ENCODE results near the gene GUCY1A1.

Gene GUCY1A1

DNA sequence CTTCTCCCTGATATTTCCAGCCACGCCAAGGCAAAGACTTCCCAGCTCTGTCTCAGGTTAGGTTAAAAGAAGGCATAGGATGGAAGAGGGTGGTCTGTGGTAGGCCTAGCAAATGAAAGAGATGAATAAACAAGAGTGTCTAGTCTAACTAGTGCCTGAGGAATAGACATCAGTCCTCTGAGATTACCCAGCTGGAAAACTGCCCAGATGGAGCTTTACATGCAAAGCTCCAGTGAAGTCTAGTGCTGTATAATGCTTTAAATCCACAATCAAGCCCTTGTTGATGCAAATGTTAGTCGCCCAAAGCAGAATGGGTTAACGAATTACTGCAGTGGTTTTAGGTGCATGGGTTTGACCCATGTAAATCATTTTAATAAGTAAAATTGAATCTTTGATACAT lies 67.4 kb downstream of the GUCY1A1 start:
- in situ Hi-C loops (cut with MboI; ENCODE audit: low sequenced_read_pairs): no loop called here

DNA sequence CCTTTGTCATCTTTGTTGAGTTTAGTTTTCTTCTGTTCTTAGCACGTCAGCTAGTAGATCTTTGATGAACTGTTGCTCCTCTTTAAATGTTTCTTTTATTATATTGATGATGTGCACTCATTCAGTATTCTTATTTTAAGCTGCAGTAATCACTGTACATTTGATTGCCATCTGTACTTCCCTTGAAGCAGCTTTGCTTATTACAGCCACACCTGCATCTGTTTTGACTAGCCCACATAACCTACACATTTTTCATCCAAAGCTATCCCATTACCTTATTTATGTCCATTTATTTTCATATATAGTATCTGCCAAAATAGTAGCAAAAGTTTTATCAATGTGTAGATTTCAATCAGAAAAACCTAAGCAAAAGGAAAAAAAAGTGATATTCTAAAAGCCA lies 68.3 kb downstream of the GUCY1A1 start:
- in situ Hi-C loops (cut with MboI; ENCODE audit: low sequenced_read_pairs): no loop called here

- in situ Hi-C loops (cut with MboI; ENCODE audit: low sequenced_read_pairs): no loop called here
These were observed 68.8 kb downstream of the GUCY1A1 start for GRCh38 chr4:155735496-155735895.

- in situ Hi-C loops (cut with MboI; ENCODE audit: low sequenced_read_pairs): no loop called here
These were observed 71.9 kb downstream of the GUCY1A1 start for GRCh38 chr4:155738548-155738947.

DNA sequence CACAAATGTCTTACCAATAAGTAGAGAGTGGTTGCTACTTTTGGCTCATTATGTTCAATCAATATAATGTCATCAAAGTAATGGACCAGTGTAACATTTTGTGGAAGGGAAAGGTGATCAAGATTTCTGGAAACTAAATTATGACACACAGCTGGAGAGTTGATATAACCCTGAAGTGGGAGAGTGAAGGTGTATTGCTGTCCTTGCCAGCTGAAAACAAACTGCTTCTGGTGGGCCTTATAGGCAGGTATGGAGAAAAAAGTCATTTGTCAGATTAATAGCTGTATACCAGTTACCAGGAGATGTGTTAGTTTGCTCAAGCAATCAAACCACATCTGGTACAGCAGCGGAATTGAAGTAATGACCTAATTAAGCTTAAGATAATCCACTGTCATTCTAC lies 74.9 kb downstream of the GUCY1A1 start:
- in situ Hi-C loops (cut with MboI; ENCODE audit: low sequenced_read_pairs): no loop called here

DNA sequence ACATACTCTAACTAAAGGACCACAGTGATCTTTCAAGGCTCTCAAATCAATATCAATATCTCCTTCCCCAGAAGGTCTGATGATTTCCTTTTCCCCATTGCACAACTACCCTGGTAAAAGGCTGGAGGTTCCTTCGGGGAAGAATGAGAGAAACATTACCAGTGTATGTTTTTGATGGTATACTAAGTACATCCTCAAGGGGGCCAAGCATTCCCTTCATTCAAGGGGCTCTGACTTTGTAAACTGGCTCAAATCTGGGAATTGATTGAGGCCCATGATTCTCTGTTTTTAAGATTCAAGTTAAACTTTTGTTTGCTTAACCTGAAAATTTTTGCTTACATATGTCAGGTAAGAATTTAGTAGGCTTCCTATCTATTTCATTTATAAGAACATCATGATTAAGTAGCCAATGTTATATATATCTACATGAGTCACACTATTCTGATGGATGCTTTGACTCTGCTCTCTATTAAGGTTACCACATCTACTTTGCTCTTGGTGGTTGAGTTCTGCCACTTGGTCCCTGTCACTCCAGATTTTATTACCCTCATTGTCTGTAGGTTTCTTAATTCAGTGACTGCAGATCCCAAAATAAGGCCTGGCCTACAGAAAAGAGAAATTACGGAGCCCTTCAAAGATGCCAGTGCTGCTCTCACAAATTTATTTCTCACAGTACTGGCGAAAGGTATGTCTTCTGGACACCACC lies 75.8 kb downstream of the GUCY1A1 start:
- in situ Hi-C loops (cut with MboI; ENCODE audit: low sequenced_read_pairs): no loop called here

DNA sequence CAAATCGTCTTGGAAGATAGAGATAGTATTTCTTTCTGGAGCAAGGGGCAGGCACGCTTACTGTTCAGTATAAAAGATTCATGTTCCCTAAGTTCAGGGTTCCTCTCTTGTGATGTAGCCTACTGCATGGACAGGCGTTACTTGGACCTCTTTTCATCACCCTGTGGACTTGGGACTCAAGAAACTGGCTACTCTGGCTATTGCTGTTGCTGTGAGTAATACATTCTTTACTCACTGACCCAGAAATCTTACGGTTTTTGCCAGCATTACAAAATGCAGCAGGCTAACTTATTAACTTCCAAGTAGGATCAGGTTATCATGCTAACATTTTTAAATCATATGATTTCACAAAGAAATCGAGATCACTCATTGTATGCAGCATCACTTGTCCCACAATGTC lies 79.3 kb downstream of the GUCY1A1 start:
- in situ Hi-C loops (cut with MboI; ENCODE audit: low sequenced_read_pairs): no loop called here

DNA sequence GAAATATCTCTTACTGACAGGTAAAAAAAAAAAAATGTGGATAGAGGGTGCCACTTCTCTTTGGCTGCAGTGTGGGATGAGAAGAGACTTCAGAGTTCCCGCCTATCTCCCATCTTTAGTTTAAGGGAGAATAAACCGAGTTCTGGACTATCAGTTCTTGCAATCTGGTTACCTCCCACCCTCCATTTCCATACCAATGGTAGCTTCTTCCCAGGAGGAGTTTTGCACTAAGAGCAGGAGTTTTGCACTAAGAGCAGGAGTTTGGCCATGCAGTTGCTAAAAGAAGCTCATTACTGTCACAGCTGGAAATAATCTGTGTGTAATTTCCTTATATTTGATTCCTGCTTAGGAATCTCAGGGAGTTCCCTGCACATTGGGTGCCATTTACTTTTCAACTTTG lies 81.4 kb downstream of the GUCY1A1 start:
- in situ Hi-C loops (cut with MboI; ENCODE audit: low sequenced_read_pairs): no loop called here

- in situ Hi-C loops (cut with MboI; ENCODE audit: low sequenced_read_pairs): no loop called here
These were observed 82.4 kb downstream of the GUCY1A1 start for GRCh38 chr4:155749041-155749440.

DNA sequence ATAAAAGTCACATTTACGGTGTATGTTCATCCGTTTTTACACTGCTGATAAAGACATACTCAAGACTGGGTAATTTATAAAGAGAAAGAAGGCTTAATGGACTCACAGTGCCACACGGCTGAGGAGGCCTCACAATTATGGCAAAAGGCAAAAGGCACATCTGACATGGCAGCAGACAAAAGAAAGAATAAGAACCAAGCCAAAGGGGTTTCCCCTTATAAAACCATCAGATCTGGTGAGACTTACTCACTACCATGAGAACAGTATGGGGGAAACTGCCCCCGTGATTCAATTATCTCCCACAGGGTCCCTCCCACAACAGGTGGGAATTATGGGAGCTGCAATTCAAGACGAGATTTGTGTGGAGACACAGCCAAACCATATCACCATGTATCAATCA lies 84.9 kb downstream of the GUCY1A1 start:
- in situ Hi-C loops (cut with MboI; ENCODE audit: low sequenced_read_pairs): no loop called here

DNA sequence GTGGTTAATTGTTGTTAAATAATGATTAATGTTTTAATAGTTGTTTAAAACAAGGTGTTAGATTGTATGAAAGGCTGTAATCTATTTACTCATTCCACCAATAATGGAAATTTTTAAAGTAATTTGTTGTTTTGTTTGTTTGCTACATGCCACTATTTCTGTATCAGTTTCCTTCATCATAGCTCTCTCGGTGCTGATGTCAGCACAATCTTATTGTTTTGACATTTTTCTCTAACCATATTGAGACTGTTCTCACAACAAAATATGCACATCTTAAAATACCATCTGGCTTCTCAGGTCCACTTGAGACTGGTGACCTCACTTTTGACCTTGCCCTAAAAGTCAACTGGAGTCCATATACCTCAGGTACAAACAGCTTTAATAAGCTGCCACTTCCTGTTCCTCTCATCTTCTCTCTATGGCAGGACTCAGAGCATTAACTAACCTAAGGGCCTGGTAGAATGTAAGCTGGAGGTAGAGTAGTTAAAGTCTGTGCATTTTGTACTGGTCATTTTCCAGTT lies 91.2 kb downstream of the GUCY1A1 start:
- in situ Hi-C loops (cut with MboI; ENCODE audit: low sequenced_read_pairs): no loop called here

GRCh38 chr4:155758481-155759371 lies 92.1 kb downstream of the GUCY1A1 start, which contains the start of gene GUCY1B1:
GUCY1B1 (plus strand) TSS chr4:155759021; CDS start chr4:155759141, 120 bp downstream.
- in situ Hi-C loops (cut with MboI; ENCODE audit: low sequenced_read_pairs): no loop called here

GRCh38 chr4:155759372-155760252 lies 93.0 kb downstream of the GUCY1A1 start:
- in situ Hi-C loops (cut with MboI; ENCODE audit: low sequenced_read_pairs): no loop called here

- in situ Hi-C loops (cut with MboI; ENCODE audit: low sequenced_read_pairs): no loop called here
These were observed 94.4 kb downstream of the GUCY1A1 start for GRCh38 chr4:155761047-155761446.

DNA sequence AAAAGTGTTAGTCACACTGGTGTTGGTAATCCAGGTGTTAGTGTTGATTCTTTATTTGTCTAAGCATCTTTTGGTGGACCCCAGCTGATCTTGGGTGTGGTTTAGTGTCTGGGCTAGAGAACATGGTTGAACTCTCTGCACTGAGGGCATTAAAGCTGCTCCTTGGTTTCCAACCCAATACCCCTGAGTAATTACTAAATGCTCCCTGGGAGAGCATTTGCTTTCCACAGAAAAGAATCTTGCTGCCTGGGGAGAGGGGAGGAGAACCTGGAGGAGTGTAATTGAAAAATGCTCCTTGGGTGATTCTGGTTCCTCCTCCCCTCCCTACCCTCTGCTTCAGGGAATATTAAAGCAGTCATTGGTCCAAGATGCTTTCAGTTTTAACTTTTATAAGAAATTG lies 95.3 kb downstream of the GUCY1A1 start:
- in situ Hi-C loops (cut with MboI; ENCODE audit: low sequenced_read_pairs): no loop called here

DNA sequence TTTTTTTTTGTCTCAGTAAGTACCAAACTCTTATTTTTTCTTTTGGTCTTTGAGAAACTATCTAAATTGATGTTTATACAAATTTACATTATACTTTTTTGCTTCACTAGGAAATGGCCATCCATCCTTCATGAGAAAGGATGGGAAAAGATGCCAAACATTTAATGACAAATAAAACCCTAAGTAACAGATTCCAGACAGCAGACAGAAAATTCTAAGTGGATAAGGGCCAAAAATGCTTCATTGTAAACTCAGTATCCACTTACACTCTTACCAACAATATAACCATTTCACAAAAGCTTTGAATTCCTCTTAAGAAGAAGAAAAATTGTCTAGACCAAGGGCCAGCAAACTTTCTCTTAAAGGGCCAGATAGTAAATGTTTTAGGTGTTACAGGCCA lies 95.7 kb downstream of the GUCY1A1 start:
- in situ Hi-C loops (cut with MboI; ENCODE audit: low sequenced_read_pairs): no loop called here

GRCh38 chr4:155763551-155763950 lies 96.9 kb downstream of the GUCY1A1 start:
- in situ Hi-C loops (cut with MboI; ENCODE audit: low sequenced_read_pairs): no loop called here

- in situ Hi-C loops (cut with MboI; ENCODE audit: low sequenced_read_pairs): no loop called here
These were observed 98.5 kb downstream of the GUCY1A1 start for GRCh38 chr4:155765149-155765548.

GRCh38 chr4:155766622-155767021 lies 100.0 kb downstream of the GUCY1A1 start:
- in situ Hi-C loops (cut with MboI; ENCODE audit: low sequenced_read_pairs): no loop called here

GRCh38 chr4:155768370-155768769 lies 101.7 kb downstream of the GUCY1A1 start:
- in situ Hi-C loops (cut with MboI; ENCODE audit: low sequenced_read_pairs): no loop called here

- in situ Hi-C loops (cut with MboI; ENCODE audit: low sequenced_read_pairs): no loop called here
These were observed 102.4 kb downstream of the GUCY1A1 start for GRCh38 chr4:155769090-155769489.

Measured in HL-60/S4 treated with phorbol 12-myristate 13-acetate at 8.2 ng/mL for 4 days and 3 days (cell line).